Lung (tissue), 12 donors: ENCODE results near the gene ZC3HAV1L. TPM values are rescaled to one million over a fixed set of nuclear protein-coding genes. Genes with fewer than 3 reads are reported as not detected.
"Not testable (repeated sequence)": the region's sequence is repeated elsewhere in the genome, so short reads cannot be mapped to it uniquely, and the experiment has no call there.

Experiments used
- ATAC-seq: fragments of 200-7000 bp; cut with Tn5 transposase; one replicate; pipeline ENCODE4 v1.9.1; 2020; ENCODE audit warnings: moderate number of reproducible peaks; ENCODE audit not compliant: insufficient read depth, low FRiP score
- DNase-seq, 3 donors: peaks; one replicate each; pipeline ENCODE4 v3.0.0-alpha.2; 2013 to 2017
- H3K27ac ChIP-seq, 2 donors: one replicate each; pipeline ENCODE4 v1.5.1; 2013; ENCODE audit warnings: mild to moderate bottlenecking in 2 of 2, moderate library complexity in 2 of 2, control low read depth in 1 of 2, inconsistent platforms in 1 of 2, low read depth in 1 of 2, low read length in 1 of 2
- H3K27me3 ChIP-seq, 3 donors: one replicate each; pipeline ENCODE4 v1.5.1; 2013; ENCODE audit warnings: low read length in 2 of 3; ENCODE audit not compliant: control insufficient read depth in 3 of 3, insufficient read depth in 3 of 3
- H3K36me3 ChIP-seq, 4 donors: one replicate each; pipeline ENCODE4 v1.5.1; 2013; ENCODE audit warnings: low read length in 4 of 4, mild to moderate bottlenecking in 1 of 4, moderate library complexity in 1 of 4; ENCODE audit not compliant: control insufficient read depth in 4 of 4, insufficient read depth in 4 of 4
- H3K4me1 ChIP-seq, 5 donors: one replicate each; pipeline ENCODE4 v1.5.1; 2013; ENCODE audit warnings: low read length in 5 of 5, mild to moderate bottlenecking in 2 of 5, moderate library complexity in 1 of 5; ENCODE audit not compliant: control insufficient read depth in 5 of 5, insufficient read depth in 5 of 5
- H3K4me3 ChIP-seq: one replicate; pipeline ENCODE4 v1.5.1; 2013; ENCODE audit warnings: mild to moderate bottlenecking, control low read depth, moderate library complexity
- H3K9ac ChIP-seq, 2 donors: one replicate each; pipeline ENCODE4 v1.5.1; 2013; ENCODE audit warnings: low read length in 2 of 2, control low read depth in 1 of 2; ENCODE audit not compliant: insufficient read depth in 1 of 2
- H3K9me3 ChIP-seq, 4 donors: one replicate each; pipeline ENCODE4 v1.5.1; 2013; ENCODE audit warnings: low read length in 3 of 4, mild to moderate bottlenecking in 1 of 4, moderate library complexity in 1 of 4; ENCODE audit not compliant: control insufficient read depth in 4 of 4, insufficient read depth in 3 of 4
- WGBS, 2 donors: extraction: QIAGEN DNeasy Blood & Tissue Kit; methylation state at CpG; one replicate each; pipeline ENCODE4 v1.1.7; 2013; 5-methylcytosine and 5-hydroxymethylcytosine counted together
- polyA plus RNA-seq, 2 donors: library from polyadenylated mRNA; stranded (reverse); fragments of 200-250 nt; gene quantifications; one replicate each; pipeline ENCODE4 v1.2.1, GENCODE V29; 2013
- total RNA-seq, 2 donors: library from RNA; depleted of rRNA in 1 of 2; stranded (reverse); fragments of >200 nt in 1 of 2; gene quantifications; one replicate each; pipeline ENCODE4 v1.2.1, GENCODE V29; 2014 to 2021
- TF ChIP-seq, protein P1 (sequence below): IDR thresholded peaks from 2 replicates; pipeline ENCODE4 v1.5.1; 2012; ENCODE audit warnings: mild to moderate bottlenecking; ENCODE audit errors: control extremely low read depth, extremely low read depth
- donor health status: control.
- donor health status: control.
- donor health status: Bipolar disorder and iron deficiency.
- donor health status: healthy.
- donor health status: DM: yes; HTN: yes; CAD: no.

The ZC3HAV1L gene
- total and polyA plus RNA-seq, 4 donors: 0.57 to 30.7 (median 4.6) TPM

- peaks cover 0 to 2% (median 0%) of the 10 kb centered on the region in 4 donors for H3K9me3 ChIP-seq
- H3K27me3 ChIP-seq: no peaks in the 10 kb centered on the region
- peaks cover 0 to 2% (median 0%) of the 10 kb centered on the region in 5 donors for H3K4me1 ChIP-seq
- DNase-seq (no peak), ATAC-seq (no peak)
- WGBS, 2 donors: 54 to 58% methylated on average over 8 of the region's 8 CpGs
- H3K9ac ChIP-seq: no peak overlapping the region
- TF ChIP-seq, protein P1, sequence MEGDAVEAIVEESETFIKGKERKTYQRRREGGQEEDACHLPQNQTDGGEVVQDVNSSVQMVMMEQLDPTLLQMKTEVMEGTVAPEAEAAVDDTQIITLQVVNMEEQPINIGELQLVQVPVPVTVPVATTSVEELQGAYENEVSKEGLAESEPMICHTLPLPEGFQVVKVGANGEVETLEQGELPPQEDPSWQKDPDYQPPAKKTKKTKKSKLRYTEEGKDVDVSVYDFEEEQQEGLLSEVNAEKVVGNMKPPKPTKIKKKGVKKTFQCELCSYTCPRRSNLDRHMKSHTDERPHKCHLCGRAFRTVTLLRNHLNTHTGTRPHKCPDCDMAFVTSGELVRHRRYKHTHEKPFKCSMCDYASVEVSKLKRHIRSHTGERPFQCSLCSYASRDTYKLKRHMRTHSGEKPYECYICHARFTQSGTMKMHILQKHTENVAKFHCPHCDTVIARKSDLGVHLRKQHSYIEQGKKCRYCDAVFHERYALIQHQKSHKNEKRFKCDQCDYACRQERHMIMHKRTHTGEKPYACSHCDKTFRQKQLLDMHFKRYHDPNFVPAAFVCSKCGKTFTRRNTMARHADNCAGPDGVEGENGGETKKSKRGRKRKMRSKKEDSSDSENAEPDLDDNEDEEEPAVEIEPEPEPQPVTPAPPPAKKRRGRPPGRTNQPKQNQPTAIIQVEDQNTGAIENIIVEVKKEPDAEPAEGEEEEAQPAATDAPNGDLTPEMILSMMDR: no peak
- no peak overlapping the region for H3K4me3 ChIP-seq
- no peak overlapping the region for H3K27ac ChIP-seq
- H3K36me3 ChIP-seq: peaks cover 5 to 39% (median 13%) of the 10 kb centered on the region in 4 donors
These were observed 45.1 kb upstream of the ZC3HAV1L start for GRCh38 chr7:139080905-139081304.

- no peak overlapping the region for H3K27ac ChIP-seq
- H3K27me3 ChIP-seq: no peaks in the 10 kb centered on the region
- peaks cover 5 to 41% (median 12%) of the 10 kb centered on the region in 4 donors for H3K36me3 ChIP-seq
These were observed 44.0 kb upstream of the ZC3HAV1L start for GRCh38 chr7:139079861-139080260.

DNA sequence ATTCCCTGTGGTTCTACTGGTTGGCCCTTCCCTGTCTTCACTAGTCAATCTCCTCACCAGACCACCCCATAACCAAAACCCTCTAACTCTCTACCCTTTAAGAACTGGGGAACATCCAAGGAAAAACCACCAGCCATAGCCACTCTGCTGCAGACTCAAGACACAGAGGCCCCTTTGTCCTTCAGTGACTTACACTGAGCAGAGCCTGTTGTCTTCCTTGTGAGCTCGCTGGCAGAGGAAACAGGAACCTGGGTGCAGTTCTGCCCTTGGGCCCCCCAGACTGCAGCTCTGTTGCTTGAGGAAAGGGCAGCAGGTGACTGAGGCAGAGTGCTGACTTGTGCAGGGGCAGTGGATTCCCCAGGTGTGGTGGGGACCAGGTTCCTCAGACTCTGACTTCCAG is 43.1 kb upstream of the ZC3HAV1L start:
- peaks cover 0 to 4% (median 0%) of the 10 kb centered on the region in 5 donors for H3K4me1 ChIP-seq
- no peak overlapping the region for H3K9ac ChIP-seq
- TF ChIP-seq, protein P1: no peak
- ATAC-seq (no peak), DNase-seq (no peak)
- no peak overlapping the region for H3K27ac ChIP-seq
- peaks cover 5 to 39% (median 10%) of the 10 kb centered on the region in 4 donors for H3K36me3 ChIP-seq
- H3K27me3 ChIP-seq: no peaks in the 10 kb centered on the region
- no peak overlapping the region for H3K4me3 ChIP-seq
- WGBS, 2 donors: 26 to 71% methylated on average over 1 of the region's 1 CpG
- H3K9me3 ChIP-seq: peaks cover 0 to 2% (median 0%) of the 10 kb centered on the region in 4 donors

More at GRCh38 chr7:139079861-139080260, 44.0 kb upstream of the ZC3HAV1L start:
- Histone ChIP-seq H3K9me3 (peaks cover 0 to 2% (median 0%) of the 10 kb centered on the region in 4 donors), H3K4me3 (no peak overlapping the region), H3K9ac (no peak overlapping the region), H3K4me1 (peaks cover 0 to 3% (median 0%) of the 10 kb centered on the region in 5 donors)
- DNase-seq (no peak), ATAC-seq (no peak)
- 96 to 98% methylated on average over 15 of the region's 15 CpGs for WGBS, 2 donors
- TF ChIP-seq, protein P1: no peak

DNA sequence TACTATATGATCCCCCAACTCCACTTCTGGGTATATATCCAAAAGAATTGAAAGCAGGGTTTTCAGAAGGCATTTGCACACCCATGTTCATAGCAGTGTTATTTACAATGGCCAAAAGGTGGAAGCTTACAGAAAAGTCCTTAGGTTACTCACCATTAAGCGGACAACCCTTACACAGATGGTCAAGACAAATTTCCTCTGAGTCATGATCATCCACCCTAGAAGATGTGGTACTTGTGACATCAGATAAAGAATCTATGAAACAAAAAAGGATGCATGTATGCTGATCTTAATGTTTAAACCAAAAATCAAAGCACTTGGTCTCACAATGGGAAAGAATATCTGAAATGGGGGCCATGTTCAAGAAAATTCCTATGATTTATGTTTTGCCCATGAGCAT is 42.6 kb upstream of the ZC3HAV1L start:
- ATAC-seq (no peak), DNase-seq (no peak)
- H3K4me3 ChIP-seq: no peak overlapping the region
- WGBS, 2 donors: 91 to 97% methylated on average over 1 of the region's 1 CpG
- no peaks in the 10 kb centered on the region for H3K27me3 ChIP-seq
- no peak overlapping the region for H3K27ac ChIP-seq
- H3K36me3 ChIP-seq: peaks cover 5 to 38% (median 10%) of the 10 kb centered on the region in 4 donors
- H3K4me1 ChIP-seq: peaks cover 0 to 4% (median 0%) of the 10 kb centered on the region in 5 donors
- H3K9ac ChIP-seq: no peak overlapping the region
- TF ChIP-seq, protein P1: no peak
- H3K9me3 ChIP-seq: no peaks in the 10 kb centered on the region

DNA sequence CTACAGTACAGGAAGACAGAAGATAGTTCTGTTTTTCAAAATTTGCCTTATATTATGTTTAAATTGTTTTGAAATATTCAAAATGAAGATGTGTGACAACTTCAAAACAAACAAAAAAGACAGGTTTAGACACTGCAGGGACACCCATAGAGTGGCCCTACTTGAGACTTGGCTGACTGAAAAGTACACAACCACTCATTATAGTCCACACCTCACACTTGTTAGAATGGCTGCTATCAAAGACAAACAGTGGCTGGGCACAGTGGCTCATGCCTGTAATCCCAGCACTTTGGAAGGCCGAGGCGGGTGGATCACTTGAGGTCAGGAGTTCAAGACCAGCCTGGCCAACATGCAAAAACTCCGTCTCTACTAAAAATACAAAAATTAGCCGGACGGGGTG is 41.9 kb upstream of the ZC3HAV1L start:
- DNase-seq: not testable (repeated sequence)
- WGBS, 2 donors: 68 to 82% methylated on average over 5 of the region's 5 CpGs

More for the DNA sequence above, 41.9 kb upstream of the ZC3HAV1L start:
- not testable (repeated sequence) for H3K9ac ChIP-seq, H3K27ac ChIP-seq, H3K27me3 ChIP-seq, H3K4me1 ChIP-seq, H3K9me3 ChIP-seq, H3K4me3 ChIP-seq, ATAC-seq
- peaks cover 7 to 38% (median 11%) of the 10 kb centered on the region in 4 donors for H3K36me3 ChIP-seq
